ENCODE measurements around the gene PIK3C2G. TPM values are rescaled to one million over a fixed set of nuclear protein-coding genes. Genes with fewer than 3 reads are reported as not detected.

PIK3C2G gene
- total RNA-seq, 1 donor from 2014 or later = 0.26 TPM

DNA sequence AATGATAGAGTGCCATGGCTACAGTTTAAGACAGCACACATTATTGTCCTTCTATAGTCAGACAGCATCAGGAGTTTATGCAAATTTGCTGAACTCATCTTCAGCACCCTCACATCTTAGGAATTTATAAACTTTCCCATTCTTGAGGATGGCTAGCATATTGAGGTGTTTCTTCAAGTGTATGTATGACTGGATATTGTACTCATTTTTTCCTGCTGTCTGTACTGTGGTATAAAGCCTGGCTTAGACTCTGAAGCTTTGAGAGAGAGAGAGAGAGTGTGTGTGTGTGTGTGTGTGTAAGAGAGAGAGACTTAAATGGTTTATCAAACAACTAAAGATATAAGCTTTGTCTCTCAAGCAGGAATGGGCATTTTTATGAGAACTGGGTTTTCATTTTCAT, 161.6 kb downstream of the PIK3C2G start:
- FAIRE-seq (no peak), DNase-seq (ENCODE audit: low read depth) (peak; percentile 25)
- H3K36me3 ChIP-seq (ENCODE audit: control insufficient read depth, insufficient read depth, low read length) = no peaks in the 10 kb centered on the region
- TF ChIP-seq CTCF (IDR thresholded peaks at IDR 0.05; ENCODE audit: insufficient read depth, low read length, severe bottlenecking) = no peak
- no peak overlapping the region for H3K4me3 ChIP-seq (ENCODE audit: low read depth, low read length)
- no peaks in the 10 kb centered on the region for H3K27me3 ChIP-seq (ENCODE audit: control insufficient read depth, insufficient read depth, low read length)

- Histone ChIP-seq H3K36me3 (ENCODE audit: control insufficient read depth, insufficient read depth, low read length) (no peaks in the 10 kb centered on the region), H3K4me3 (ENCODE audit: low read depth, low read length) (no peak overlapping the region), H3K27me3 (ENCODE audit: control insufficient read depth, insufficient read depth, low read length) (no peaks in the 10 kb centered on the region)
- TF ChIP-seq CTCF (IDR thresholded peaks at IDR 0.05; ENCODE audit: insufficient read depth, low read length, severe bottlenecking) = no peak
- no peak for FAIRE-seq
- no peak for DNase-seq (ENCODE audit: low read depth)
Observed at GRCh38 chr12:18424857-18425256, 163.5 kb downstream of the PIK3C2G start.

- Histone ChIP-seq H3K4me3 (ENCODE audit: low read depth, low read length) (no peak overlapping the region), H3K36me3 (ENCODE audit: control insufficient read depth, insufficient read depth, low read length) (no peaks in the 10 kb centered on the region), H3K27me3 (ENCODE audit: control insufficient read depth, insufficient read depth, low read length) (no peaks in the 10 kb centered on the region)
- DNase-seq (ENCODE audit: low read depth) = no peak
- TF ChIP-seq CTCF (IDR thresholded peaks at IDR 0.05; ENCODE audit: insufficient read depth, low read length, severe bottlenecking) = no peak
- FAIRE-seq = no peak
Observed at GRCh38 chr12:18427520-18427919, 166.2 kb downstream of the PIK3C2G start.

- no peak overlapping the region for H3K4me3 ChIP-seq (ENCODE audit: low read depth, low read length)
- FAIRE-seq = no peak
- no peak for TF ChIP-seq CTCF (IDR thresholded peaks at IDR 0.05; ENCODE audit: insufficient read depth, low read length, severe bottlenecking)
- DNase-seq (ENCODE audit: low read depth) = peak; percentile 48
- no peaks in the 10 kb centered on the region for H3K27me3 ChIP-seq (ENCODE audit: control insufficient read depth, insufficient read depth, low read length)
- H3K36me3 ChIP-seq (ENCODE audit: control insufficient read depth, insufficient read depth, low read length) = no peaks in the 10 kb centered on the region
Observed at GRCh38 chr12:18428416-18428815, 167.1 kb downstream of the PIK3C2G start.

GRCh38 chr12:18429366-18429765, 168.0 kb downstream of the PIK3C2G start:
- FAIRE-seq = peak; percentile 91
- H3K27me3 ChIP-seq (ENCODE audit: control insufficient read depth, insufficient read depth, low read length) = no peaks in the 10 kb centered on the region

More at GRCh38 chr12:18429366-18429765, 168.0 kb downstream of the PIK3C2G start:
- no peak for TF ChIP-seq CTCF (IDR thresholded peaks at IDR 0.05; ENCODE audit: insufficient read depth, low read length, severe bottlenecking)
- no peak overlapping the region for H3K4me3 ChIP-seq (ENCODE audit: low read depth, low read length)
- no peaks in the 10 kb centered on the region for H3K36me3 ChIP-seq (ENCODE audit: control insufficient read depth, insufficient read depth, low read length)
- no peak for DNase-seq (ENCODE audit: low read depth)

All from bronchial epithelial cell (primary cell).